IPS-NIHi7 (cell line): ENCODE measurements around the gene CX3CL1.
A peak's percentile ranks its signal among the peaks of the same experiment; 100 is the strongest.
"Not testable (repeated sequence)": the region's sequence is repeated elsewhere in the genome, so short reads cannot be mapped to it uniquely, and the experiment has no call there.

Source experiments
- DNase-seq: peaks from one replicate; pipeline ENCODE4 v3.0.0; 2012; ENCODE audit warnings: mixed read lengths; ENCODE audit errors: extremely low spot score

Gene CX3CL1

GRCh38 chr16:57372372-57373116 is at the start of gene CX3CL1:
TSS of gene CX3CL1 (plus strand) at chr16:57372490. CDS start at chr16:57372569, 79 bp downstream.
- DNase-seq = peak; percentile 93

GRCh38 chr16:57324749-57325148 is 47.5 kb upstream of the CX3CL1 start:
- DNase-seq = no peak

GRCh38 chr16:57325458-57325857 is 46.8 kb upstream of the CX3CL1 start:
- no peak for DNase-seq

DNA sequence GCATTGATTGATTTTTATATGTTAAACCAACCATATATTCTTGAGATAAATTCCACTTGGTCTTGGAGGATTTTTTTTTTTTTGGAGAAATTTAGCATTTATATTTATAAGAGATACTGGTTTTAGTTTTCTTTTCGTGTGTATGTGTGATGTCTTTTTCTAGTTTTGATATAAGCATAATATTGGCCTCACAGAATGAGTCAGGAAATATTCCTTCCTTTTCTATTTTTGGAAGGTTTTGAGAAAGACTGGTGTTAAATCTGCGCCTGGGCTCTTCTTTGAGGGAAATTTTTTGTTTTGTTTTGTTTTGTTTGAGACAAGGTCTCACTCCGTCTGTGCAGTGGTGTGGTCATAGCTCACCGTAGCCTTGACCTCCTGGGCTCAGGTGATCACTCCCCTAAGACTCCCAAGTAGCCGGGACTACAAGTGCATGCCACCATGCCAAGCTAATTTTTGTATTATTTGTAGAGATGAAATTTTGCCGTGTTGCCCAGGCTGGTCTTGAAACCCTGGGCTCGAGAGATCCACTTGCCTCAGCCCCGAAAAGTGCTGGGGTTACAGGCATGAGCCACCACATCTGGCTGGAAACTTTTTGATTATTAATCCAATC is 42.5 kb upstream of the CX3CL1 start:
- no peak for DNase-seq

- DNase-seq = no peak
These were observed 40.9 kb upstream of the CX3CL1 start for GRCh38 chr16:57331355-57331754.

DNA sequence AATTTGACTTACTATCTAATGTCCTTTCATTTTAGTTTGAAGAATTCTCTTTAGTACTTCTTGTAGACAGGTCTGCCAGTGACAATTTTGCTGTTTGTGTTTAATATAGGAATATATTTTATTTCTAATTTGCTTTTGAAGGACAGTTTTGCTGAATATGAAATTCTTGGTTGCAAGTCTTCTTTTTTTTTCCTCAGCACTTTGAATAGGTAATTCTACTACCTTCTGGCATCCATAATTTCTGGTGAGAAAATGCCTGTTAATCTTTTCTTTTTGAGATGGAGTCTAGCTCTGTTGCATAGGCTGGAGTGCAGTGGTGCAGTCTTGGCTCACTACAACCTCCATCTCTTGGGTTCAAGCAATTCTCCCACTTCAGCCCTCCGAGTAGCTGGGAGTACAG is 38.9 kb upstream of the CX3CL1 start:
- no peak for DNase-seq

GRCh38 chr16:57335366-57335765 is 36.9 kb upstream of the CX3CL1 start:
- DNase-seq = no peak

GRCh38 chr16:57341062-57341440 is 31.2 kb upstream of the CX3CL1 start:
- no peak for DNase-seq

DNA sequence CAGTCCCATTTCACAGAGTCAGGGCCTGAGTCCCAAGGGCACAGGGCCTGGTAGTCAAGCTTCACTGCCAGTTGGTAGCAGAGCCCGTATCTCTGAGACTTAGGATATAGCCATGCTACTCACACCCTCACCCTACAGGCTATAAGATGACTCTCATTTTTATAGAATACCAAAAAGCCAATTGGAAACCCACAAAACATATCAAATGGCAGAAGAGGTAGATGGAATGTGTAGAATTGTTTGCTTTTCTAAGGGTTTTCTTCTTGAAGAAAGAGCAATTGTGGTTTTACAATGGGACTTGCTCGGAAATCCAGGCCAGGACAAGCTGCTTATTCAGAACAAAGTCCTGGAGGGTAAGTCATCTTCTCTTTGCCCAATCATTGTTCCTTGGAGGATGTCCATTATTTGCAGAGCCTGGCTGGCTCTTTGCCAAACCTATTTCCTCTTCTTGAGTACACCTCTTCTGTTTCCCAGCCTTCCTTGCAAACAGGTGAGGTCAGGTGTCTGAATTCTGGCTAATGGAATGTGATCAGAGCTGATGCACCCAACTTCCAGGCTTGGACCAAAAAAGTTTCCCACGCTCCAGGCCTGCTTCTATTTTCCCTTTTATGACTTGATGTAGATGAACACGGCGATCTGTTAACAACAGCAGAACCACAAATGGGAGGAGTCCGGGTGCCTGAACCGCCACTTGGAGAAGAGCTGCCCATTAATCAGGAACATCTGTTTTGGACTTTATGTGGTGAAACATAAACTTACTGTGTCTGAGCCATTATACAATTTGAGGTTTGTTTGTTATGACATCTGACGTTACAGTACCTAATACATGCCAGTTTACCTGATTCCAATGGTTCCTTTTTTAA is 30.6 kb upstream of the CX3CL1 start:
- DNase-seq = no peak

DNA sequence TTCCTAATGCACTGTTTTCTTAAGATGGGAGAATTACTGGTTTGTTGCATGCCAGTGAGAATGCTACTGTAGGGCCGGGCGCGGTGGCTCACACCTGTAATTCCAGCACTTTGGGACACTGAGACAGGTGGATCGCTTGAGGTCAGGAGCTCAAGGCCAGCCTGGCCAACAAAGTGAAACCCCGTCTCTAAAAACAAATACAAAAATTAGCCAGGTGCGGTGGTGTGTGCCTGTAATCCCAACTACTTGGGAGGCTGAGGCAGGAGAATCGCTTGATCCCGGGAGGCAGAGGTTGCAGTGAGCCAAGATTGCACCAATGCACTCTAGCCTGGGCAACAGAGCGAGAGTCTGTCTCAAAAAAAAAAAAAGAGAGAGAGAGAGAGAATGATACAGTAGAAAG is 29.7 kb upstream of the CX3CL1 start:
- not testable (repeated sequence) for DNase-seq

GRCh38 chr16:57343221-57343620 is 29.1 kb upstream of the CX3CL1 start:
- no peak for DNase-seq

GRCh38 chr16:57344094-57344493 is 28.2 kb upstream of the CX3CL1 start:
- not testable (repeated sequence) for DNase-seq

- DNase-seq = no peak
These were observed 27.3 kb upstream of the CX3CL1 start for GRCh38 chr16:57345021-57345420.

GRCh38 chr16:57345666-57346204 is 26.6 kb upstream of the CX3CL1 start:
- DNase-seq = no peak

- DNase-seq = no peak
These were observed 24.4 kb upstream of the CX3CL1 start for GRCh38 chr16:57347858-57348257.

- DNase-seq = no peak
These were observed 24.0 kb upstream of the CX3CL1 start for GRCh38 chr16:57348327-57348726.

DNA sequence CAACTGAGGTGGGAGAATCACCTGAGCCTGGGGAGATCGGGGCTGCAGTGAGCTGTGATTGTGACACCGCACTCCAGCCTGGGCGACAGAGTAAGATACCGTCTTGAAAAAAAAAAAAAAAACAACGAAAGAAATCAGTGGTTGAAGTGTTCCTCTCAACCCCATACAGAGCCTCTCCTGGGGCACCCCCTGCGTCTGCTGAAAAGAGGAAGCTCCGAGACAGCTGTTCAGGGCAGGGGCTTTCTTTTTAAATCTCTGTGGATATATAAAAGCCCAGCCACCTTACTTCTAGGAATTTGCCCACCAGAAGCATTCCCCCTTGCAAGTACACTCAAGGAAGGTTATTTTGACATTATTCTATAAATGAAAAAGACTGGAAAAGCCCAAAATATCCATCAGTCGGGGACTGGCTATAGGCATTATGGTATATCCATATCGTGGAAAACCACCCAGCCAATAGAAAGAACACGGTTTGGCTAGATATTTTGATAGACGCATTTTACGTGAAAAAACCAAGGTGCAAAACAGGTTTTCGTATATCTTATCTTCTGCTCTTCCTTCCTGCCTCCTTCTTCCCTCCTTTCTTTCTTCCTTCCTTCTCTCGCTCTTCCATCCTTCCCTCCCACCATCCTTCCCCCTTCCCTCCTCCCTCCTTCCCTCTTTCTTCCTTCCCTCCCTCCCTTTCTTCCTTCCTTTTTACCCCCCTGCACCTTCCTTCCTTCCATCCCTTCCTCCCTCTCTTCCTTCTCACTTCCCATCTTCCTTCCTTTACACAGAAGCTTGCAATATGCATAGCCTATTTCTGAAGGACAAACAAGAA is 22.9 kb upstream of the CX3CL1 start:
- DNase-seq = no peak

GRCh38 chr16:57352636-57353047 is 19.6 kb upstream of the CX3CL1 start:
- DNase-seq = no peak

- DNase-seq = no peak
These were observed 18.0 kb upstream of the CX3CL1 start for GRCh38 chr16:57354311-57354710.

DNA sequence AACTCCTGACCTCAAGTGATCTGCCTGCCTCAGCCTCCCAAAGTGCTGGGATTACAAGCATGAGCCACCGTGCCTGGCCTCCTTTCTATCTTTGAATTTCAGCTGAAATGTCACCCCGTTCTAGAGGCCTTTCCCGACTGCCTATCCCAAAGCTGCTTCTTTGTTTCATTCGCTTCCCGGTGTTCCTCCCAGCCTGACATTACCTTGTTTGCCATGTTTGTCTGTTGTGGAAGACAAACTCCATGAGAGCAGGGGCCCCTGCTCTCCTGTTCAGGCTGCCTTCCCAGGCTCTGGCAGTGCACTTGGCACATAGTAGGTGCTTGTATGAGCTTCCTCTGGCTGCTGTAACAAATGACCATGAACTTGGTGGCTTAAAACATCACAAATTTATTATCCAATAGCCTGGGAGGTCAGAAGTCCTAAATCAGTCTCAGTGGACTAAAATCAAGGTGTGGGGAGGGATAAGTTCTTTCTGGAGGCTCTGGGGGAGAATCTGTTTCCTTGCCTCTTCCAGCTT is 16.3 kb upstream of the CX3CL1 start:
- DNase-seq = no peak

- no peak for DNase-seq
These were observed 15.7 kb upstream of the CX3CL1 start for GRCh38 chr16:57356547-57356946.
